Upper lobe of left lung (tissue), 6 donors: ENCODE measurements around the gene TSGA10. TPM values are rescaled to one million over a fixed set of nuclear protein-coding genes. Genes with fewer than 3 reads are reported as not detected.

Experiments
- ATAC-seq, 2 donors: fragments of 200-7000 bp; cut with Tn5 transposase; one replicate each; pipeline ENCODE4 v1.9.1; 2022; ENCODE audit warnings: mild to moderate bottlenecking in 2 of 2, moderate library complexity in 2 of 2; ENCODE audit not compliant: low FRiP score in 2 of 2
- DNase-seq, 2 donors: peaks; one replicate each; pipeline ENCODE4 v3.0.0-alpha.2; 2019 to 2020
- H3K27ac ChIP-seq, 4 donors: fragments of 200-600 bp; sonication (generic); one replicate each; pipeline ENCODE4 v1.5.1; 2016 to 2019
- H3K27me3 ChIP-seq, 4 donors: fragments of 200-600 bp; sonication (generic); one replicate each; pipeline ENCODE4 v1.5.1; 2017 to 2019
- H3K36me3 ChIP-seq, 4 donors: fragments of 200-600 bp; sonication (generic); one replicate each; pipeline ENCODE4 v1.5.1; 2016 to 2019
- H3K4me1 ChIP-seq, 4 donors: fragments of 200-600 bp; sonication (generic); one replicate each; pipeline ENCODE4 v1.5.1; 2018 to 2019
- H3K4me3 ChIP-seq, 4 donors: fragments of 200-600 bp; sonication (generic); one replicate each; pipeline ENCODE4 v1.5.1; 2017 to 2019; ENCODE audit warnings: mild to moderate bottlenecking in 2 of 4, moderate library complexity in 1 of 4
- H3K9me3 ChIP-seq, 4 donors: fragments of 200-600 bp; sonication (generic); one replicate each; pipeline ENCODE4 v1.5.1; 2018 to 2019
- EP300 ChIP-seq, 4 donors: sonication (generic); formaldehyde crosslinking; IDR thresholded peaks; one replicate each; pipeline ENCODE4 v1.5.1; 2017; ENCODE audit warnings: antibody characterized with exemption in 4 of 4, control low read depth in 2 of 4
- POLR2A ChIP-seq, 4 donors: fragments of 450-650 bp; IDR thresholded peaks; one replicate each; pipeline ENCODE4 v1.5.1; 2016 to 2017; ENCODE audit warnings: antibody characterized with exemption in 4 of 4, mild to moderate bottlenecking in 2 of 4
- POLR2AphosphoS5 ChIP-seq, 2 donors: sonication (generic); formaldehyde crosslinking; IDR thresholded peaks; one replicate each; pipeline ENCODE4 v1.5.1; 2017; ENCODE audit warnings: antibody characterized with exemption in 2 of 2
- WGBS, 2 donors: methylation state at CpG; one replicate each; pipeline ENCODE4 v1.1.5; 2017 to 2018; 5-methylcytosine and 5-hydroxymethylcytosine counted together
- small RNA-seq, 4 donors: library from RNA; depleted of rRNA; stranded (forward); fragments of <200 nt; gene quantifications; one replicate each; pipeline ENCODE3, GENCODE V24; 2016
- total RNA-seq, 6 donors: library from RNA; depleted of rRNA in 4 of 6; stranded (reverse); fragments of >200 nt in 4 of 6; gene quantifications; one replicate each; pipeline versions ENCODE4 v1.1.0 to v1.2.1, GENCODE V29; 2016 to 2021
- TF ChIP-seq, protein P1 (sequence below), 6 experiments: fragments of 450-650 bp in 4 of 6; fragments of 200-600 bp in 2 of 6; sonication (generic) in 2 of 6; IDR thresholded peaks; one replicate each; pipeline ENCODE4 v1.5.1; 2016 to 2019; ENCODE audit warnings: antibody characterized with exemption in 6 of 6
- donor health status: DM: no; HTN: no; CAD: no; lungs with moderate emphysema.
- donor health status: DM: no; HTN: yes; CAD: no; lungs with severe emphysema.

Gene TSGA10
- total RNA-seq, 6 donors from 2014 or later, result 3.9 to 33.8 (median 9.4) TPM

DNA sequence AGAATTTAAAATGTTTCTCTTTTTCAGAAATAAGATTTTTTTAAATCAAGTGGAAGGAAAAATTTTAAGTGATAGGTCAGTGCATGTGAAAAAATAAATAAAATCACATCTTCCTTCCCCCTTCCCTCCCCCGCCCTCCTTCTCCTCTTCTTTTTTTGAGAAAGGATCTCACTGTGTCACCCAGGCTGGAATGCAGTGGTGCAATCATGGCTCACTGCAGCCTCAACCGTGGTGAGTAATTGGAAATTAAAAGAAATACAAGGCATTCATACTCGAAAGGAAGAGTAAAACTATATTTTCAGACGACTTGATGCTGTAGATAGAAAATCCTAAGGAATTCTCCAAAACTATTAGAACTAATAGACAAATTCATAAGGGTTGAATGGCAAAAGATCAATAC is 201.8 kb downstream of the TSGA10 start:
- no peak overlapping the region for H3K27ac ChIP-seq
- no peaks in the 10 kb centered on the region for H3K36me3 ChIP-seq
- WGBS, 2 donors, result 70 to 71% methylated on average over 4 of the region's 4 CpGs
- no peaks in the 10 kb centered on the region for H3K27me3 ChIP-seq
- TF ChIP-seq POLR2AphosphoS5 (IDR thresholded peaks at IDR 0.05) (no peak), POLR2A (IDR thresholded peaks at IDR 0.05) (no peak), EP300 (IDR thresholded peaks at IDR 0.05) (no peak)
- TF ChIP-seq, protein P1, sequence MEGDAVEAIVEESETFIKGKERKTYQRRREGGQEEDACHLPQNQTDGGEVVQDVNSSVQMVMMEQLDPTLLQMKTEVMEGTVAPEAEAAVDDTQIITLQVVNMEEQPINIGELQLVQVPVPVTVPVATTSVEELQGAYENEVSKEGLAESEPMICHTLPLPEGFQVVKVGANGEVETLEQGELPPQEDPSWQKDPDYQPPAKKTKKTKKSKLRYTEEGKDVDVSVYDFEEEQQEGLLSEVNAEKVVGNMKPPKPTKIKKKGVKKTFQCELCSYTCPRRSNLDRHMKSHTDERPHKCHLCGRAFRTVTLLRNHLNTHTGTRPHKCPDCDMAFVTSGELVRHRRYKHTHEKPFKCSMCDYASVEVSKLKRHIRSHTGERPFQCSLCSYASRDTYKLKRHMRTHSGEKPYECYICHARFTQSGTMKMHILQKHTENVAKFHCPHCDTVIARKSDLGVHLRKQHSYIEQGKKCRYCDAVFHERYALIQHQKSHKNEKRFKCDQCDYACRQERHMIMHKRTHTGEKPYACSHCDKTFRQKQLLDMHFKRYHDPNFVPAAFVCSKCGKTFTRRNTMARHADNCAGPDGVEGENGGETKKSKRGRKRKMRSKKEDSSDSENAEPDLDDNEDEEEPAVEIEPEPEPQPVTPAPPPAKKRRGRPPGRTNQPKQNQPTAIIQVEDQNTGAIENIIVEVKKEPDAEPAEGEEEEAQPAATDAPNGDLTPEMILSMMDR (IDR thresholded peaks at IDR 0.05), result no peak
- no peak for DNase-seq
- H3K4me1 ChIP-seq, result no peaks in the 10 kb centered on the region
- no peak overlapping the region for H3K4me3 ChIP-seq
- ATAC-seq, result no peak
- H3K9me3 ChIP-seq, result no peaks in the 10 kb centered on the region

DNA sequence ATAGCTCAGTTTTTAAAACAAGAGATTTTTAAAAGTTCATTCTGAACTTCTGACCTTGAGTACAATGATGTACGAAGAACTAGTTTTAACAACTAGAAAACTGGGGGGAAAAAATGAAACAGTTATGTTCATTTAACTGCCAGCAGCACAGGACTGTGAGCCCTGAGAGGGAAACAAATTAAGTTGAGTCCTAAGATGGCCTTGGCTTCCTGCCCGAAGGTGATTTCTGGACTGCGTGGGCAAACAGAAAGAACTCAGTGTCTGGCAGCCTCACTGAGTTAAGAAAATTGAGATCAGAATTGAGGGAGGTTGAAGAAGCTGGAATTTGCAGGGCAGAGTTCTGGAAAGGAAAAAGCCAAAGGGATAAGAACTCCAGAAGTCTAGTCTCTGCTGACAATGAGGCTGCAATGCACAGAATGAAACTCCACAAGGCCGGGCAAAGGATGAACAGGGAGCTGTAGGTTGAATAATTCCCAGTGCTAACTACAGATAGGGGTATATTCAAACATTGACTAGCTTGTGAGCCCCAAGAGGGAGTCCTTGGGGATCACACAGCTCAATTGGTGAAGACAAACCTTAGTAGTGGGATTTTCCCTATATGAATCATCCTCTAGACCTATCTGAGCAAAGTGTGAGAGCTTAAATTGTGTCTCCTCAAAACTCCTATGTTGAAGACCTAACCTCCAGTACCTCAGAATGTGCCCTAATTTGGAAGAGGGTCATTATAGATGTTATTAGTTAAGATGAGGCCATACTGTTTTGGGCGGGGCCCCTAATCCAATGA is 205.6 kb downstream of the TSGA10 start:
- Histone ChIP-seq H3K9me3 (no peaks in the 10 kb centered on the region), H3K27ac (no peak overlapping the region), H3K36me3 (no peaks in the 10 kb centered on the region), H3K4me1 (no peaks in the 10 kb centered on the region), H3K27me3 (no peaks in the 10 kb centered on the region), H3K4me3 (no peak overlapping the region)
- DNase-seq (no peak), ATAC-seq (no peak)
- no peak for TF ChIP-seq POLR2AphosphoS5 (IDR thresholded peaks at IDR 0.05)
- no peak for TF ChIP-seq POLR2A (IDR thresholded peaks at IDR 0.05)
- no peak for TF ChIP-seq EP300 (IDR thresholded peaks at IDR 0.05)
- TF ChIP-seq, protein P1 (IDR thresholded peaks at IDR 0.05), result no peak
- 57 to 68% methylated on average over 5 of the region's 5 CpGs for WGBS, 2 donors

DNA sequence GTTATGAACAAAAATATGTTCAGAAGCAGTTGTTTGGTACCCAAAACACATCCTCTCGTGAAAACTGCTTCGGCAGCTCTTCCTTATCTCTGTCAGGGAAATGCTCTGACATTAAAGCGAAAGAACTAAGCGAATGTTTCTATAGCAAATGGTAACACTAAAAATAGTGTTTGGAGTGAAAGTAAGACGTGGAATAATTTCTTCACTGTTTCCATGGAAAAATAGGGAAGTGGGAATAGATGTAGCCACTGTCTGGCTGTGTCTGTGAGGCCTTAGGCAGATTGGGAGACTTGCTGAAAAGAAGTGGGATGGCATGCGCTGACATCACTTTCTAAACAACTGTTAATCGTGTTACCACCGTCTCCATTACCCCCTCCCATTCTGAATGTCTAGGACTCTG is 207.2 kb downstream of the TSGA10 start:
- ATAC-seq, result no peak

More for the DNA sequence above, 207.2 kb downstream of the TSGA10 start:
- Histone ChIP-seq H3K27me3 (no peaks in the 10 kb centered on the region), H3K4me3 (no peak overlapping the region), H3K9me3 (no peaks in the 10 kb centered on the region), H3K36me3 (no peaks in the 10 kb centered on the region), H3K27ac (no peak overlapping the region), H3K4me1 (no peaks in the 10 kb centered on the region)
- no peak for TF ChIP-seq EP300 (IDR thresholded peaks at IDR 0.05)
- TF ChIP-seq, protein P1 (IDR thresholded peaks at IDR 0.05), result no peak
- no peak for TF ChIP-seq POLR2A (IDR thresholded peaks at IDR 0.05)
- TF ChIP-seq POLR2AphosphoS5 (IDR thresholded peaks at IDR 0.05), result no peak
- 57 to 69% methylated on average over 8 of the region's 8 CpGs for WGBS, 2 donors
- no peak for DNase-seq

Small RNAs within 50 kb of the gene (small RNA-seq; reads per million reads assigned to genes)
- 0 reads per million in 4 donors for gene AC092587.1

Other genes with a start within 250 kb of the TSGA10 start
- gene CRACDL, start 218.7 kb downstream of the TSGA10 start, total RNA-seq, result 10 to 100 TPM; 14.6 to 33.4 (median 20.2) TPM
- gene C2orf15, start 13.2 kb downstream of the TSGA10 start, total RNA-seq, result 1 to 10 TPM in 4 of 6 donors, under 1 TPM in 1, not detected in 1; 0.33 to 3.0 (median 1.5) TPM
- 1 to 10 TPM; 3.6 to 8.4 (median 6.1) TPM for gene LIPT1, start within 50 bp of the TSGA10 start, total RNA-seq
- 10 to 100 TPM; 17.3 to 41.9 (median 23.3) TPM for gene MITD1, start 26.1 kb upstream of the TSGA10 start, total RNA-seq
- 10 to 100 TPM in 5 of 6 donors, 1 to 10 TPM in 1; 9.4 to 44.5 (median 17.0) TPM for gene MRPL30, start 26.2 kb upstream of the TSGA10 start, total RNA-seq
- gene LYG2, start 100.7 kb upstream of the TSGA10 start, total RNA-seq, result not detected
- gene LYG1, start 146.3 kb upstream of the TSGA10 start, total RNA-seq, result 1 to 10 TPM in 2 of 6 donors, under 1 TPM in 2, not detected in 2; 0.49 to 2.1 (median 1.1) TPM
- 10 to 100 TPM; 20.2 to 61.0 (median 26.9) TPM for gene TXNDC9, start 181.4 kb upstream of the TSGA10 start, total RNA-seq
- gene EIF5B, start 182.4 kb upstream of the TSGA10 start, total RNA-seq, result 10 to 100 TPM; 19.9 to 39.0 (median 28.7) TPM